HFFc6 (cell line): ENCODE results near the gene SELENOO. TPM values are rescaled to one million over a fixed set of nuclear protein-coding genes. Genes with fewer than 3 reads are reported as not detected.

ENCODE experiments used
- DNase-seq: peaks from one replicate; pipeline ENCODE4 v3.0.0-alpha.2; 2018
- H3K27ac Mint-ChIP-seq: 2 replicates; pipeline ENCODE4 v1.8.0; 2020; ENCODE audit warnings: mild to moderate bottlenecking, mixed read lengths
- H3K27me3 Mint-ChIP-seq: 2 replicates; pipeline ENCODE4 v1.8.0; 2021; ENCODE audit warnings: mild to moderate bottlenecking, moderate library complexity, mixed read lengths; ENCODE audit not compliant: insufficient read depth
- H3K36me3 Mint-ChIP-seq: 2 replicates; pipeline ENCODE4 v1.8.0; 2021; ENCODE audit warnings: low read depth, mixed read lengths
- H3K4me1 Mint-ChIP-seq: 2 replicates; pipeline ENCODE4 v1.8.0; 2020; ENCODE audit warnings: low read depth, mixed read lengths
- H3K4me3 Mint-ChIP-seq: 2 replicates; pipeline ENCODE4 v1.8.0; 2020; ENCODE audit warnings: mild to moderate bottlenecking, moderate library complexity, mixed read lengths
- H3K9me3 Mint-ChIP-seq: 2 replicates; pipeline ENCODE4 v1.8.0; 2020; ENCODE audit warnings: mild to moderate bottlenecking, mixed read lengths
- CTCF ChIP-seq: fragments of 200-600 bp; sonication (generic); IDR thresholded peaks from 2 replicates; pipeline ENCODE4 v1.5.0; 2021; ENCODE audit warnings: antibody characterized with exemption, mild to moderate bottlenecking
- total RNA-seq, 6 experiments: library from RNA; stranded (reverse); fragmentation: NEBNext Ultra II Directional; extraction: Animal tissue kit (Norgen Biotek cat#: 25700); gene quantifications; 2 replicates in 1 of 6; 3 replicates in 5 of 6; pipeline ENCODE4 v1.2.3, GENCODE V29; 2021

Gene SELENOO
- total RNA-seq, 6 experiments from 2014 or later, result 14.4 to 18.0 (median 16.0) TPM

GRCh38 chr22:50248196-50249081, 47.6 kb downstream of the SELENOO start:
- peaks cover 10% of the 10 kb centered on the region; the same call in 1 of the 2 replicates for H3K36me3 Mint-ChIP-seq
- no peak for TF ChIP-seq CTCF
- H3K4me3 Mint-ChIP-seq, result no peak overlapping the region
- H3K4me1 Mint-ChIP-seq, result peaks cover 23% of the 10 kb centered on the region; the same call in 1 of the 2 replicates
- DNase-seq, result no peak
- no peaks in the 10 kb centered on the region; the same call in 1 of the 2 replicates for H3K9me3 Mint-ChIP-seq
- H3K27me3 Mint-ChIP-seq, result peaks cover 8% of the 10 kb centered on the region
- peak overlapping the region; percentile 85 for H3K27ac Mint-ChIP-seq

DNA sequence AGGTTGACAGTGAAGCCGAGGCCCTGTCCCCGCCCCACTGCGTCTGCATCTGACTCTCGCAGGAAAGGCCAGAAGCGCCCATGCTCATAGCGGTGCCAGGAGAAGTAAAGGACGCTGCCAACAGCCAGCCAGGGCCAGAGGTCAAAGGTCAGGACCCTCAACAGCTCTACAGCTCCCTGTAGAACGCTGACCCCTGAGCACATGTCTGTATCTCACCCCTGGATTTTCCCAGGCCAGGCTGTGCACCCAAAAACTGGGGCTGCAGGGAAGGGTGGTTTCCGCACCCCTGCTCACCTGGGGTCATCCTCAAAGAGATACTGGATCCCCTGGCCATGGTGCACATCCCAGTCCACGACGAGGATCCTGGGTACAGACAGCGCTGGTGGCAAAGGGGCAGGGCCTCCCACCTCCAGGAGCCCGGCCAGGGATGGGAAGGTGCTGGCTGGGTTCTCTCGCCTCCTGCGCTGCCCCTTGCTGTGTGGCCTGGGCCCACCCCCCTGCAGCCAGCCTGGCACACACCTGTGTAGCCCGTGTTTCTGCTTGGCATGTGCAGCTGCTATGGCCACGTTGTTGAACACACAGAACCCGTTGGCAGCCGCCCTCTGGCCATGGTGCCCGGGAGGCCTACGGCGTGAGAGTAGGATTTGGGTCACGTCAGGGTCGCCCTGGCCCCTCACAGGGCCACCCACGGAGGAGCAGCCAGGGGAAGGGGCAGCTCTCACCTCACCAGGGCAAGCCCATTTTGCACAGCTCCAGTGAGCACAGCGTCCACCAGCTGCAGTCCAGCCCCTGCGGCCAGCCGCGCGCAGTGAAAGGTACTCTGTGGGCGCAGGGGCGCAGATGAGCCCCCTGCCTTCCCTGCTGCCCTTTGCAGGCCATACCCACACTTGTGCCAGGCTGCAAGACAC, 48.8 kb downstream of the SELENOO start:
- TF ChIP-seq CTCF, result no peak
- Mint-ChIP-seq H3K9me3 (no peaks in the 10 kb centered on the region; the same call in 1 of the 2 replicates), H3K27me3 (peaks cover 8% of the 10 kb centered on the region), H3K36me3 (peaks cover 5% of the 10 kb centered on the region; the same call in 1 of the 2 replicates), H3K4me1 (peaks cover 17% of the 10 kb centered on the region; the same call in 1 of the 2 replicates), H3K4me3 (peak overlapping the region; percentile 86), H3K27ac (no peak overlapping the region; the same call in 1 of the 2 replicates)
- no peak for DNase-seq

DNA sequence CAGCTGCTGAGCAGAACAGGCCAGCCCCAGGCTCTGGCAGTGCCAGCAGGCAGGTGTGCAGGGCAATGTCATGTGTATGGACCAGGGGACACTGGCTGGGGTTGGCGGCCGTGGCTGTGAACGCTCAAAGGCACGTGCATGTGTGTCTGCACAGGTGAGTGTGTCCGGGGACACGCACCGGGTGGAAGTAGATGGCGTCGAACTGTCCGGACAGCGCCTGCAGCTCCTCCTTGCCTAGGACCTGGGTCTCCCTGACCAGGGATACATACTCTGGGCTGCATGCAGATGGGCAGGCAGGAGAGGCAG, 49.4 kb downstream of the SELENOO start:
- Mint-ChIP-seq H3K27me3 (peaks cover 6% of the 10 kb centered on the region), H3K27ac (no peak overlapping the region; the same call in 1 of the 2 replicates), H3K4me1 (peaks cover 17% of the 10 kb centered on the region; the same call in 1 of the 2 replicates), H3K4me3 (peak overlapping the region; percentile 86), H3K36me3 (no peaks in the 10 kb centered on the region), H3K9me3 (no peaks in the 10 kb centered on the region)
- no peak for DNase-seq
- no peak for TF ChIP-seq CTCF

DNA sequence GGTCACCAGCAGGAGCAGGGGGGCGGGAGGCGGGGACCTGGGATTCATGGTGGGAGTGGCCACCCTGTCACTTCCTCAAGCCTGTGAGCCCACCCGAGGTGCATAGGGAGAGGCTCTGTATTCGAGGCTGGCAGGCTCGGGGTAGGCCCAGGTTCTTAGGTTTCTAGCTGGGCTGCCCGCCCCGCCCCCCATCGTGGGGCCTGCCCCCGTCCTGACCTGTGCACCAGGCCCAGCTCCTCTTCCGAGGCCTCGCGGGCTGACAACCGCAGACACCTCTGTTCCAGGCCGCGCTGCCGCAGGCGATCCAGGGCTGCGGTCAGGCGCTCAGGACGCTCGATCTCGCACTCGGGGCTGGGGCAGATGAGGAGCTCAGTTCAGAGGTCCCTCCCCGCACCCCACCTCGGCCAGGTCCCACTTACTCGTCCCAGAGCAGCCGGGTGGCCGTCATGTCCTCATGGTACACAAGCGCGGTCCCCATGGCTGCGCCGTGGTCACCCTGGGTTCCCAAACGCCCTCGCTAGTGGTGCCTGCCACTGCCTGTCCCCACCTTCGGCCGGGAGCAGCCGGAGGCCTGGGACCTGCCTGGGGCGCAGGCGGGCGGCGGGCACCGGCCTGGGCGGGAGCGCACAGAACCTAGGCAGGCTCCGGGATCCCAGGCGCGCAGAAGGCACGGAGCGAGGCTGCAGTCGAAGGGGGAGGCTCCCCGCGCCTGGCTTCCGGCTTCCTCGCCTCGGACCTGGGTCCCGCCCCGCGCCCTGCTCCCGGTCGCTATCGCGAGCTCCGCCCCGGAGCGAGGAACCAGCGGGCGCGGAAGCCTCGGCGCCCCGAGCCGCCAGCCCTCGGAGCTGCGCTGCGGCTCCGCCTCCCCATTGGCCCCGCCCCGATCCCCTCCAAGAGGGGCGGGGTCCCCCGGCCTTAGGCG, 50.0 kb downstream of the SELENOO start, which contains the start of gene HDAC10:
Gene HDAC10, minus strand, starts transcription at position 711 of the 922 bp plus-strand sequence. Its CDS starts 233 bp downstream, at position 478.
- H3K36me3 Mint-ChIP-seq, result no peaks in the 10 kb centered on the region
- peak within 1 kb of the TSS; percentile 86 for H3K4me3 Mint-ChIP-seq
- peak within 1 kb of the TSS; percentile 59 for H3K27ac Mint-ChIP-seq

More for the DNA sequence above, 50.0 kb downstream of the SELENOO start, which contains the start of gene HDAC10:
- Mint-ChIP-seq H3K4me1 (peaks cover 17% of the 10 kb centered on the region; the same call in 1 of the 2 replicates), H3K27me3 (peaks cover 6% of the 10 kb centered on the region), H3K9me3 (no peaks in the 10 kb centered on the region)
- no peak for TF ChIP-seq CTCF
- DNase-seq, result peak; percentile 64
